ENCODE measurements around the gene FOXP4.
A peak's percentile ranks its signal among the peaks of the same experiment; 100 is the strongest.

FOXP4 gene

GRCh38 chr6:41644297-41644879, 98.2 kb downstream of the FOXP4 start:
- peak; percentile 29 for DNase-seq (ENCODE audit: low spot score)

GRCh38 chr6:41645007-41645618, 98.9 kb downstream of the FOXP4 start:
- no peak for DNase-seq (ENCODE audit: low spot score)

DNA sequence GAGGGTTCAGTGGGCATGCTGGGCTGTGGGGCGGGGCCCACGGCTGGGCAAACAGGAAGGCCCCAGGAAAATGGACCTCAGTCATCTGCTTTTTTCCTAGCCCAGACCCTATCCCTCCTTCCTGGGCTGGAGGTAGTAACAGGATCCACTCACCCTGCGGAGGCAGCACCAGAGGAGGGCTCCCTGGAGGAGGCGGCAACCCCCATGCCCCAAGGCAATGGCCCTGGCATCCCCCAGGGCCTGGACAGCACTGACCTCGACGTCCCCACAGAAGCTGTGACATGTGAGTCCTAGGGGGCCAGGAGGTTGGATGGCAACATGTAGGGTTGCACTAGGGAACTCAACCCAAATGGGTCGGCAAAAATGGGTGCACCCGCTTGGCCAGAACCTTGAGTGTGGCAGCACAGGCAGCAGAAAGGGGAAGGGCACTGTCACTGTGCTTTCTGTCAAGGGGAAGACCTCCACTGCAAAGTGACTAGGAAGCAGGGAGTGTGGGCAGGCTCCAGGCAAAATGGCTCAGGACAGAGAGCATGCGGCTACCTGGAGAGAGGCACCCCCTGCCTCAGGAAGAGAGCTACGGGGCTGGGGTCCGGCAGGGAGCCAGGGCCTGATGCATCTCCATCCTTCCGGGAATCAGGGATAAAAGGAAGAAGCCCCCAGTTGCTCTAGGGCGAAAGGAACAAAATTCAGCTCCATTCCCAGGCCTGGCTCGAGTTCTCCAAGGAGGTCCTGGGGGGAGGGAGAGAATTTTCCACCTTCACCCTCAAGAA, 100.0 kb downstream of the FOXP4 start:
- no peak for DNase-seq (ENCODE audit: low spot score)

DNA sequence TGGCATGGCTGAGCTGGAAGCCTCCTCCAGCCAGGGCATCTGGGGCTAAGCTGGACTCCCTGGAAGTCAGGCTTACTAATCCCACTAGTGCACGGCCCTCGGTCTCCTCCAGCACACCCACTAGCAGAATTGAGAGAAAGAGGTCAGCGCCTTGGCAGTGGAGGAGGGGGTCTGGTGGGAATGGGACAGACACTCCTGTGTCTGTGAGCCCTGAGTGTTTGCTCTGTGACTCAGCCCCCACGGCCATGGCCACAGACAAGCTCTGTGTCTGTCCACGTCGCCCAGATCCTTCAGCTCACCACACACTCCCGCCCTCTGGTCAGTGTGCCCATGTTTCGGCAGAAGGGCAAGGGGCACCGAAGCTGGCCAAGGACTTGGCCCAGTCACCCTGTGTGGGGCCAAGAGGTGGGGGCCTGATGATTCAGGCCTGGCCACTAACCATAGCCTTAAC, 100.9 kb downstream of the FOXP4 start:
- no peak for DNase-seq (ENCODE audit: low spot score)

DNA sequence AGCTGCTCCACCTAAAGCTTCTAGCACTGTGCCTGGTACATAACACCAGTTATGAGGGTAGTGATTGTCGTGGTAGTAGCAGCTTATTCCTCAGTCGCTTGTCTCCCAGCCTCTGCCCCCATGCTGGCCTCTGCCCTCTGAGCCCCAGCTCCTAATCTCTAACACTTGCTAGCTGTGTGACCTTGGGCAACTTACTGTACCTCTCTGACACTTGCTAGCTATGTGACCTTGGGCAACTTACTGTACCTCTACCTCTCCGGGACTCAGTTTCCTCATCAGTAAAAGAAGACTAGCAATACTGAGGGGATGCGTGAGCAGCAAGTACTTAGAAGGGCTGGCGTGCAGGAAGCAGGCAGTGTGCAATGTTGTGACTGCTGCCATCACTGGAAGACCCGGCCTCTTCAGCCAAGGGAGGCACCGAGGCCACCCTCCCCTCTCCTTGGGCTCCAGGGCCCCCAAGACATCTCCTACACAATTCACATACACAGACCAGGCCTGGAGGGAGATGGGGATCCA, 101.9 kb downstream of the FOXP4 start:
- DNase-seq (ENCODE audit: low spot score) = no peak

GRCh38 chr6:41648921-41649320, 102.7 kb downstream of the FOXP4 start:
- DNase-seq (ENCODE audit: low spot score) = no peak

DNA sequence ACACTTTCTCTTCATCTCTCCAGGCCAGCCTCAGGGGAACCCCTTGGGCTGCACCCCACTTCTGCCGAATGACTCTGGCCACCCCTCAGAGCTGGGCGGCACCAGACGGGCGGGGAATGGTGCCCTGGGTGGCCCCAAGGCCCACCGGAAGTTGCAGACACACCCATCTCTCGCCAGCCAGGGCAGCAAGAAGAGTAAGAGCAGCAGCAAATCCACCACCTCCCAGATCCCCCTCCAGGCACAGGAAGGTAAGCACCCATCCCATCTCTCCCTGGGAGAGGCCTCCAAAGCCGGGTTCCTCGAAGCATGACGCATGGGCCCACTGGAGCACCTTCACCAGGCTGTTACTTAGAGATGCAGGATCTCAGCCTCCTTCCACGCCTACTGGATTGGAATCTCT, 103.4 kb downstream of the FOXP4 start:
- DNase-seq (ENCODE audit: low spot score) = no peak

GRCh38 chr6:41650120-41650519, 103.9 kb downstream of the FOXP4 start:
- no peak for DNase-seq (ENCODE audit: low spot score)

- DNase-seq (ENCODE audit: low spot score) = no peak
These were observed 105.2 kb downstream of the FOXP4 start for GRCh38 chr6:41651246-41651961.

Measured in iPS-NIHi11 (cell line).